GM12872 (cell line): Measurements from ENCODE around the gene WDR5B.

Experiments
- CTCF ChIP-seq: IDR thresholded peaks from 3 replicates; pipeline ENCODE4 v1.5.1; 2011; ENCODE audit warnings: low read depth, mild to moderate bottlenecking, low read length, moderate library complexity; ENCODE audit not compliant: insufficient read depth

WDR5B gene

GRCh38 chr3:122416966-122417365 is 1.1 kb upstream of the WDR5B start:
- TF ChIP-seq CTCF, result no peak

DNA sequence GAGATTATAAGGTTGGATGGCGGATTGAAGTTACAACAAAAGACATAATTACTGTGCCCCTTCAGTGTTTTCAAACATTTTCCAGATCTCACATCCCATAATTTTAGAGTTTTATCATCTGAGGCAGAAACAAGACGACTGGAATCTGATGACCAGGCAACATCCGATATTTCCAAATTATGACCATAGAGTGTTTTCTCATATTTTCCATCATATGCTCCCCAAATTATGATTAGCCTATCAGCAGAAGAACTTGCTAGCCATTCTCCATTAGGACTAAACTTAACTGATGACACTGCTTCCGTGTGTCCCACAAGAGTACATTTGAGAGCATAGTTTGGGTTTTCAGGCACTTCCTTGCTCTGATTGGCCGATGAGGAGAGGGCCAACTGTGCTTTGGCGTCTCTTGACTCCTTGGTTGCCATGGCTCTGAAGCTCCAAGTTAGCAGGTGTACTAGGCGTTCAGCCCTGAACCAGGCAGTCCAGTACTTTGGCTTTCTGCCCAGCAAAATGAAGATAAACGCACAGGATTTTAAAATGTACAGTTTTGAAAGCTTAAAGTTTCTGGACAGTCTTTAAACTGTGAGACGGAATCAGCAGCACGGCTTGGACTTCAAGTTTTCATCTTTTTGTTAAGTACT is 638 bp downstream of the WDR5B start:
- TF ChIP-seq CTCF, result no peak

DNA sequence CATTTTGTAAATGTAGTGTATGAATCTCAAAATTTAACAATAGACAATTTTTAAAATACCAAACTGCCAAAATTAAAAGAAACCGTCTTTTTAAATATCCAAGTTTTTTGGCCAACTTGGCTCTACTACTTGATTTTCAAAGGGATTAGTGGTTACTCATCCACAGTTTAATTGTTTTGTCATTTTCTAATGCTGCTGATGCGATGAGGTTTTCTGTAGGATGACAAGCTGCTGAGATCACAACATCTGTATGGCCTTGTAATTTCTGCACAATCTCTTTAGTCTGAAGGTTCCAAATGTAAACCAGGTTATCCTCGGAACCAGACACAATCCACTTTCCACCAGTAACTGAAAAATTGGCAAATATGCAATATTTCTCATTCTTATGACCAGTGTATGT is 1.5 kb downstream of the WDR5B start:
- no peak for TF ChIP-seq CTCF

DNA sequence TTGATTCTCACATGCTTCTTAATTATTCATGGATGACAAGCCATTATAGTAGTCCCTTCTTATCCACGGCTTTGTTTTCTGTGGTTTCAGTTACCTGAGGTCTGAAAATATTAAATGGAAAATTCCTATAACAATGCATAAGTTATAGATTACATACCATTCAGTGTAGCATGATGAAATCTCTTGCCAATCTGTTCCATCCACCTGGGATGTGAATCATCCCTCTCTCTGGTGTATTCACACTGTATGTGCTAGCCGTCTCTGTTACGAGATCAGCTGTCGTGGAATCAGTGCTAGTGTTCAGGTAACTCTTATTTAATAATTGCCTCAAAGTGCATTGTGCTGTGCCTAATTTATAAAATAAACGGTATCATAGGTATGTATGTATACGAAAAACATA is 5.2 kb downstream of the WDR5B start:
- no peak for TF ChIP-seq CTCF

GRCh38 chr3:122410111-122410510 is 5.8 kb downstream of the WDR5B start:
- TF ChIP-seq CTCF, result no peak

- TF ChIP-seq CTCF, result no peak
Measured at GRCh38 chr3:122409446-122409845, 6.4 kb downstream of the WDR5B start.

DNA sequence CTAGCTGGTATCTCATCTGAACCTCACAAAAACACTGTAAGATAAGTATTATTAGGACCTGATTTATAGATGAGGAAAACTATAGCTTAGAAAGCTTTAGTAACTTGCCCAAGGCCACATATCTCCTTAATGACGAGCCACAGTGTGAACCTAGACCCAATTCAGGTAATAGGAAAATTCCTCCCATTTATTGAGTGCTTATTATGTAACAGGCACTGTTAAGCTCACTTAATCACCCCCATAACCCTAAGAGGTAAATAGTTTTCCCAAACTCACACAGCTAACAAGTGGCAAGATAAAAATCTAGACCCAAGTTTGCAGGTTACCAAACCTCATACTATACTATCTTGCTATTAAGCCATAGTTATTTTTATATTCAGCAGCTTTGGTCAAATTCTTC is 7.9 kb downstream of the WDR5B start:
- TF ChIP-seq CTCF, result no peak
